ENCODE results near the gene CYP2B6.
"Not testable (repeated sequence)": the region's sequence is repeated elsewhere in the genome, so short reads cannot be mapped to it uniquely, and the experiment has no call there.

Gene CYP2B6

DNA sequence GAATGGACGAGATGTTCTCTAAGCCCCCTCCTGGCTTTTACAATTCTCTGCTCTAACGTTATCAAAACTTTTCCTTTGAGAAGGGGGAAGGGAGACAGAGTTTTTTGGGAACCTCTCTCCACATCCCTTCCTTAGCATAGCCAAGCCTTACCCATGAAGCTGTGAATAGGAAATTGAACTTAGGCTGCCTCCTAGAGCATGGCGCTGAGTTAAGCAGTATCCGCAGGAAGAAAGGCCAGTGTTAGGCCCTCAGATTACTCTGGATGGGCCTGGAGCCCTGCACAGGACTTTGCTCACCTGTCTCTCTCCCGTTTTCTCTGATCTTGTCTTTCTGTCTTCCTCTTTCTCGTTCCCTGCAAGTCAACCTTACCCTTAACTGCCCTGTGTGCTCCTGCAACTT is 39.6 kb downstream of the CYP2B6 start:
- DNase-seq (ENCODE audit: low read depth, low spot score): no peak

DNA sequence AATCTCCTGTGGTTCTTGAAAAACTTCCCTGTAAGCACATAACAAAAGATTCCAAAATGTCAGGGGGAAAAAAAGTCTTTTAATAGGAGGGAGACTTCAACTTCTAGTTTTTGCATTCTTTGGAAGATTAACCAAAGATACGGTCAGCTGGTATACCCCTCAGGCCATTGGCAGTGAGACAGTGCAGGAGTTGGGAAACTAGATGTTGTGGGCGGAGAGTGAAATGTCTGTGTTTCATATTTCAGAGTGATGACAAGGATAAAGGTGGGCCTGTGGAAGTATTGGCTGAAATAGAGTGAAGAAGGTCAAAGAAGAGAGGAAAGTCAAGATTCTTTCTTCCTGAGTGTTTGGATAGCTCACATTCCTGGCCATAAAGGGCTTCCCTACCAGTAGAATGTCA is 40.8 kb downstream of the CYP2B6 start:
- DNase-seq (ENCODE audit: low read depth, low spot score): no peak

DNA sequence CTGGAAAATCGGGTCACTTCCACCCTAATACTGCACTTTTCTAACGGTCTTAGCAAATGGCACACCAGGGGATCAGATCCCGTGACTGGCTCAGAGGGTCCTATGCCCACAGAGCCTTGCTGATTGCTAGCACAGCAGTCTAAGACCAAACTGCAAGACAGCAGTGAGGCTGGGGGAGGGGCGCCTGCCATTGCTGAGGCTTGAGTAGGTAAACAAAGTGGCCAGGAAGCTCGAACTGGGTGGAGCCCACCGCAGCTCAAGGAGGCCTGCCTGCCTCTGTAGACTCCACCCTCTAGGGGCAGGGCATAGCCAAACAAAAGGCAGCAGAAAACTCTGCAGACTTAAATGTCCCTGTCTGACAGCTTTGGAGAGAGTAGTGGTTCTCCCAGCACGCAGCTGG is 42.2 kb downstream of the CYP2B6 start:
- not testable (repeated sequence) for DNase-seq (ENCODE audit: low read depth, low spot score)

DNA sequence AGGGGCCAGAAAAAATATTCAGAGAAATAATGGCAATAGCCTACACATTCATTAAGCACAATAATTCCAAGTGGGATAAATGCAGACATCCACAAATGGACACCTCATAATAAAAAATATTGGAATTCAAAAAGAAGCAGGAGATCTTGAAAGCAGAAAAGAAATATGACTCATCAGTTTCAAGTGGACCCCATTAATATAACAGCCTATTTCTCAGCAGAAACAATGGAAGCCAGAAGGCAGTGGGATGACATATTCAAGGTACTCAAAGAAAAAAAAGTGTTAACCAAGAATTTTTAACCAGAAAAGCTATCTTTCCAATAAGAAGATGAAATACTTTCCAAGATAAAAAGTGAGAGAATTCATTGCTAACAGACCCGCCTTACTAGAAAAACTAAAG is 48.7 kb downstream of the CYP2B6 start:
- no peak for DNase-seq (ENCODE audit: low read depth, low spot score)

DNA sequence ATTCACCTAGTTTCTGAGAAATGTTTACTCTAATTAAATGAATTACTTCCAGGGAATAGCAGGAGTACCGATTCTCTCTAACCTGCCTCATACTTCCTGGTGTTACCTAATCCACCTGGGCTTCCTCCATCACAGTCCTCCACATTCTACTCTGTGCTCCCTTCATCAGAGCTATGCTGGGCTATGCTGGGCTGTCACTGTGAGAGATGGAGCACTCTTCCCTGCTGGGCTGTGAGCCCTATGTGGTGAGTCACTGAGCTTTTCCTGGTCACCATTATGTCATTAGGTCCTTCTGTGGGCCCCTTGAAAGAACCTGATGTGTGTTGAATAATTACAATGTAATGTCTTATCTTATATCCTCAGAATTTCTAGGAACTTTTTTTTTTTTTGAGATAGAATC is 54.0 kb downstream of the CYP2B6 start:
- not testable (repeated sequence) for DNase-seq (ENCODE audit: low read depth, low spot score)

DNA sequence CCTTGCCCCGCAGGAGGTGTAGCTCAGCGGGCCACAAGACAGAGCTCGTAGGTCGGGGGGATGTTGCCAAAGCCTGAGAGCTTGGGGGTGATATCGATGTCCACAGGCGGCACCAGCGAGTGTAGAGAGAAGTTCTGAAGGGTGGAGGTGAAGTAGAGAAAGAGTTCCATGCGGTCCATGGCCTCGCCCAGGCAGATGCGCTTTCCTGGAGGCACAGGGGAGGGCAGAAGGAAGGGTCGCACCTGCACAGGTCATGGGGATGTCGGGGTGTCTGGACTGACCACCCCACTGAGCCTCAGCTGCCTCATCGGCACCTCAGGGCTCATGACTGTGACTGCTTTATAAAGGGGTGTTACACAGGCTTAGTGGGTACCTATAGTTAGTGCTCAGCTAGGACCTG is 59.3 kb downstream of the CYP2B6 start:
- no peak for DNase-seq (ENCODE audit: low read depth, low spot score)

DNA sequence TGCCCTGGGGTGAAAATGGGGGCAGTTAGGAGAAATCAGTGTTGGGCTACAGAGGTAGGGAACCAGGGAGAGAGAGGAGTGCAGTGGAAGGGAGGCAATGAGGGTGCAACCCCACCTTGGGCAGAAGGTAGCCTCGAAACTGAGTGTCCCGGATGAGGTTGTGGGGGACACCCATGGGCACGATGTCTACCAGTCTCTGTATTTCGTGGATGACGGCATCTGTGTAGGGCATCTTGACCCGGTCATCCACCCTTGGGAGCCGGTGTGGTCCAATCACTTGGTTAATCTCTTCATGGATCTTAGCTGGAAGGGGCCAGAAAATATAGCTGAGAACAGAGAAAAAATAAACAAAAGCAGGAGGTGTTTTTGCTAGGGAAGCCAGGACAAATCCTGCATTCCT is 61.1 kb downstream of the CYP2B6 start:
- DNase-seq (ENCODE audit: low read depth, low spot score): not testable (repeated sequence)

DNA sequence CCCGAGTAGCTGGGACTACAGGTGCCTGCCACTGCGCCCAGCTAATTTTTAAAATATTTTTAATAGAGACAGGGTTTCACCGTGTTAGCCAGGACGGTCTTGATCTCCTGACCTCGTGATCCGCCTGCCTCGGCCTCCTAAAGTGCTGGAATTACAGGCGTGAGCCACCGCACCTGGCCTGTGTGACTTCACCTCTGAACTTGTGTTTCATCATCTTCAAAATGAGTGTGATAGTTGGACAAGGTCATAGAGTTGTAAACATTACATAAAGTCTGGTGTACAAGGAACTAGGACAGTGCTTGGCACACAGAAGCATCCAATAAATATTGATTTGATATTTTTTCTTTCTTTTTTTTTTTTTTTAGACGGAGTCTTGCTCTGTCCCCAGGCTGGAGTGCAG is 62.2 kb downstream of the CYP2B6 start:
- not testable (repeated sequence) for DNase-seq (ENCODE audit: low read depth, low spot score)

DNA sequence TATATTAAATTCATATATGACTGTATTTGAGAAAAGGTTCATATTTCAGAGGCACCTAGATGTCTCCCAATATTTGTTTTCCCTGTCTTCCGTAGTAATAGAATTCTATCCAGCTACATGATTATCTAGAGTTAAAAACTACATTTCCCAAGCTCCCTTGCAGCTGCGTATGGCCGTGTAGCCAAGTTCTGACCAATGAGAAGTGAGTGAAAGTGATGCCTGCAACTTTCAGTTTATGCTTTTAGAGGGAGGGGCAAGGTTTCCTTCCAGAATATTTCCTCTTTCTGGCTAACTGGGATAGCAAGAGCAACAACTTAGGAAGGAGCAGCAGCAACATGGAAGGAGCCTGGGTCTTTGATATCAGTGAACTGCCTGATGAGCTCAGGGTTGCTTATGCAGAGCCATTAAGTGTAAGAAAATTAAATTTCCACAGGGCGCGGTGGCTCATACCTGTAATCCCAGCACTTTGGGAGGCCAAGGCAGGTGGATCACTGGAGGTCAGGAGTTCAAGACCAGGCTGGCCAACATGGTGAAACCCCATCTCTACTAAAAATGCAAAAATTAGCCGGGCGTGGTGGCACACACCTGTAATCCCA is 74.0 kb downstream of the CYP2B6 start:
- no peak for DNase-seq (ENCODE audit: low read depth, low spot score)
